Measurements from ENCODE around the gene ATG5. TPM values are rescaled to one million over a fixed set of nuclear protein-coding genes. Genes with fewer than 3 reads are reported as not detected.

ATG5 gene
- total RNA-seq, 2 experiments from 2014 or later, result 18.8 to 31.1 TPM

DNA sequence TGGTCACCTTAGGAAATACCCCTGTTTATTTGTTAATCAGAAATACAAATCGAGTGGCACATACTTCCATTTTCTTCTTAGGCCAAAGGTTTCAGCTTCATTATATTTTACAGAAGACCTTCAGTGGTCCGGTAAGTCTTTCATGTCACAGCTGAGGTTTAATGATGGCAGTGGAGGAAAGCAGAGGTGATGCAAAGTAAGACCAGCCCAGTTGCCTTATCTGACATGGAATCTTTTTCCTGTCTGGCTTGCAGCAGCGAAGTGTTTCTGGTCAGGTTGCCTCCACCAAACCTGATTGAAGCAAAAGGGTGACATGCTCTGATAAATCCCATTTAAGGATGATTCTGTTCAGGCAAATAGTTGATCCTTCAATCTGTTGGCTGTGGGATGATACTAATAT is 139.4 kb downstream of the ATG5 start:
- Histone ChIP-seq H3K9me3 (ENCODE audit: low read length) (no peaks in the 10 kb centered on the region), H4K20me1 (ENCODE audit: insufficient read depth, low read length) (no peaks in the 10 kb centered on the region), H3K27ac (ENCODE audit: low read depth, low read length, poor library complexity, severe bottlenecking) (no peak overlapping the region), H3K4me1 (ENCODE audit: insufficient read depth, low read length, poor library complexity, severe bottlenecking) (peaks cover 15% of the 10 kb centered on the region), H2AFZ (ENCODE audit: low read length) (no peak overlapping the region), H3K36me3 (ENCODE audit: insufficient read depth, low read length) (peaks cover 11% of the 10 kb centered on the region), H3K4me3 (ENCODE audit: low read depth, low read length, poor library complexity, severe bottlenecking) (no peak overlapping the region), H3K79me2 (ENCODE audit: insufficient read depth, low read depth, low read length) (no peaks in the 10 kb centered on the region), H3K9me2 (ENCODE audit: insufficient read depth, low read length) (no peaks in the 10 kb centered on the region), H3K4me2 (ENCODE audit: low read length) (no peak overlapping the region)
- intact Hi-C loops (cut with micrococcal nuclease; ENCODE audit: unreplicated experiment), result no loop called here
- no peak for TF ChIP-seq EZH2phosphoT487 (IDR thresholded peaks at IDR 0.05; ENCODE audit: borderline replicate concordance, low read depth, low read length)
- TF ChIP-seq, protein P1, sequence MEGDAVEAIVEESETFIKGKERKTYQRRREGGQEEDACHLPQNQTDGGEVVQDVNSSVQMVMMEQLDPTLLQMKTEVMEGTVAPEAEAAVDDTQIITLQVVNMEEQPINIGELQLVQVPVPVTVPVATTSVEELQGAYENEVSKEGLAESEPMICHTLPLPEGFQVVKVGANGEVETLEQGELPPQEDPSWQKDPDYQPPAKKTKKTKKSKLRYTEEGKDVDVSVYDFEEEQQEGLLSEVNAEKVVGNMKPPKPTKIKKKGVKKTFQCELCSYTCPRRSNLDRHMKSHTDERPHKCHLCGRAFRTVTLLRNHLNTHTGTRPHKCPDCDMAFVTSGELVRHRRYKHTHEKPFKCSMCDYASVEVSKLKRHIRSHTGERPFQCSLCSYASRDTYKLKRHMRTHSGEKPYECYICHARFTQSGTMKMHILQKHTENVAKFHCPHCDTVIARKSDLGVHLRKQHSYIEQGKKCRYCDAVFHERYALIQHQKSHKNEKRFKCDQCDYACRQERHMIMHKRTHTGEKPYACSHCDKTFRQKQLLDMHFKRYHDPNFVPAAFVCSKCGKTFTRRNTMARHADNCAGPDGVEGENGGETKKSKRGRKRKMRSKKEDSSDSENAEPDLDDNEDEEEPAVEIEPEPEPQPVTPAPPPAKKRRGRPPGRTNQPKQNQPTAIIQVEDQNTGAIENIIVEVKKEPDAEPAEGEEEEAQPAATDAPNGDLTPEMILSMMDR (conservative IDR thresholded peaks at IDR 0.05; ENCODE audit: low read length), result no peak
- BruUV-seq (replicated peaks), result no TSS peak
- CTCF ChIA-PET (ENCODE audit: unreplicated experiment), result no interaction called here
- no peak for DNase-seq (ENCODE audit: low spot score)
- POLR2A ChIA-PET, result interaction anchor here (1.2 to 1.3 kb wide), 2 partner anchors 9 to 40 kb away, joined by 3 to 6 read pairs; no protein-coding TSS in a partner anchor

DNA sequence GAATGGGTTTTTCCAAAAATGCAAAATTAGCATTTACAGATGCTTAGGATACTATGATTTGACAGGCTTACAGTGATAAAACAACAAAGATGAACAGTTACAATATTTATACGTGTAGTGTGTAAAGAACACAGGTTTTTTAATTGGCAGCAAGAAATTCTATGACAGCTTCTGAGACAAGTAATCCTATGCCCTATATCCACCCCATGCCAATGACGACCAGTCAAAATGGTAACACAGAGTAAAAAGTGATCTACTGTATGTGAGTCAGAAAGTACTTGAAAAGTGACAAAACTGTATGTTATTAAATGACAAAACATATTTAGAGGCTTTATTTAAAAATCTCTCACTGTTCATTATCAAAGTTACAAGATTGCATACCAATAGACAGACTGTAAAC is 139.9 kb downstream of the ATG5 start:
- no peaks in the 10 kb centered on the region for H4K20me1 ChIP-seq (ENCODE audit: insufficient read depth, low read length)
- H3K9me2 ChIP-seq (ENCODE audit: insufficient read depth, low read length), result no peaks in the 10 kb centered on the region
- no peak overlapping the region for H3K4me2 ChIP-seq (ENCODE audit: low read length)
- no peaks in the 10 kb centered on the region for H3K79me2 ChIP-seq (ENCODE audit: insufficient read depth, low read depth, low read length)
- no peak for DNase-seq (ENCODE audit: low spot score)
- peaks cover 11% of the 10 kb centered on the region for H3K36me3 ChIP-seq (ENCODE audit: insufficient read depth, low read length)
- no TSS peak for BruUV-seq (replicated peaks)
- ChIA-PET POLR2A (interaction anchor here (1.2 to 1.3 kb wide), 2 partner anchors 9 to 39 kb away, joined by 3 to 6 read pairs; no protein-coding TSS in a partner anchor), CTCF (ENCODE audit: unreplicated experiment) (no interaction called here)
- TF ChIP-seq, protein P1 (conservative IDR thresholded peaks at IDR 0.05; ENCODE audit: low read length), result no peak
- no peak for TF ChIP-seq EZH2phosphoT487 (IDR thresholded peaks at IDR 0.05; ENCODE audit: borderline replicate concordance, low read depth, low read length)
- no peak overlapping the region for H3K4me3 ChIP-seq (ENCODE audit: low read depth, low read length, poor library complexity, severe bottlenecking)
- peaks cover 15% of the 10 kb centered on the region for H3K4me1 ChIP-seq (ENCODE audit: insufficient read depth, low read length, poor library complexity, severe bottlenecking)
- intact Hi-C loops (cut with micrococcal nuclease; ENCODE audit: unreplicated experiment), result no loop called here
- no peak overlapping the region for H2AFZ ChIP-seq (ENCODE audit: low read length)
- no peak overlapping the region for H3K27ac ChIP-seq (ENCODE audit: low read depth, low read length, poor library complexity, severe bottlenecking)
- H3K9me3 ChIP-seq (ENCODE audit: low read length), result no peaks in the 10 kb centered on the region

DNA sequence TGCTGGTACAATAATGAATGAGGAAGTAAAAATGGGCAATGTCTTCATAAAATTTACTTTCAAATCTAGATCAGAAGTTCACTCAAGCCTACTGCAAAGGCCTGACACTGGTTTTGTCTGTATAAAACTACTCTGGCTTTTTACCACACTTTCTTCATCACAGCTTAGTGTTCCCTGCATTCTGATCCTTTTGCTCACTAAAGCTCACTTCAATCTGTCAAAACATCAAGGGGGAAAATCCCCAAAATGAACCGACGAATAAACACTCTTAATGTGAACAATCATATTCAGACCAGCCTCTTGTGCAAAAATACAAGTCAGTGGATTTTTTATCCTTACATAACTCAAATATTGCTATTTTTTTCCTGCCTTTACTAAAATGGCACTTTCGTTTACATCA is 140.9 kb downstream of the ATG5 start:
- TF ChIP-seq, protein P1 (conservative IDR thresholded peaks at IDR 0.05; ENCODE audit: low read length), result no peak
- TF ChIP-seq EZH2phosphoT487 (IDR thresholded peaks at IDR 0.05; ENCODE audit: borderline replicate concordance, low read depth, low read length), result no peak
- H3K4me1 ChIP-seq (ENCODE audit: insufficient read depth, low read length, poor library complexity, severe bottlenecking), result peaks cover 15% of the 10 kb centered on the region
- H3K4me3 ChIP-seq (ENCODE audit: low read depth, low read length, poor library complexity, severe bottlenecking), result no peak overlapping the region
- H3K4me2 ChIP-seq (ENCODE audit: low read length), result no peak overlapping the region
- BruUV-seq (replicated peaks), result no TSS peak
- no peaks in the 10 kb centered on the region for H4K20me1 ChIP-seq (ENCODE audit: insufficient read depth, low read length)
- ChIA-PET CTCF (ENCODE audit: unreplicated experiment) (no interaction called here), POLR2A (interaction anchor here (0.7 to 1.3 kb wide), 4 partner anchors 9 to 68 kb away, joined by 3 to 4 read pairs (median 4); no protein-coding TSS in a partner anchor)
- H3K27ac ChIP-seq (ENCODE audit: low read depth, low read length, poor library complexity, severe bottlenecking), result no peak overlapping the region
- intact Hi-C loops (cut with micrococcal nuclease; ENCODE audit: unreplicated experiment), result no loop called here
- DNase-seq (ENCODE audit: low spot score), result no peak
- H2AFZ ChIP-seq (ENCODE audit: low read length), result no peak overlapping the region
- peaks cover 11% of the 10 kb centered on the region for H3K36me3 ChIP-seq (ENCODE audit: insufficient read depth, low read length)
- H3K9me3 ChIP-seq (ENCODE audit: low read length), result no peaks in the 10 kb centered on the region
- H3K9me2 ChIP-seq (ENCODE audit: insufficient read depth, low read length), result no peaks in the 10 kb centered on the region
- H3K79me2 ChIP-seq (ENCODE audit: insufficient read depth, low read depth, low read length), result no peaks in the 10 kb centered on the region
